ENCODE data around the gene PCCB.
"Not testable (repeated sequence)": the region's sequence is repeated elsewhere in the genome, so short reads cannot be mapped to it uniquely, and the experiment has no call there.

PCCB gene

DNA sequence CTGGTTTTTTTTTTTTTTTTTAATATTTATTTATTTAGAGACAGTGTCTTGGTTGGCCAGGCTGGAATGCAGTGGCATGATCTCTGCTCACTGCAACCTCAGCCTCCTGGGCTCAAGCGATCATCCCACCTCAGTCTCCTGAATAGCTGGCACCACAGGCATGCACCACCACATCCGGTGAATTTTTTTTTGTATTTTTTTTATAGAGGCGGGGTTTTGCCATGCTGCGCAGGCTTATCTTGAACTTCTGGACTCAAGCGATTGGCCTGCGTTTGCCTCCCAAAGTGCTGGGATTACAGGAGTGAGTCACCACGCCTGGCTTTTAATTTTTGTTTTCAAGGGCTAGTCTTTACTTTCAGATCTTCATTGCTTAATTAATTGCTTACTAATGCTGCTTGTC, 13.1 kb downstream of the PCCB start:
- DNase-seq: no peak

- not testable (repeated sequence) for DNase-seq
These were observed 16.5 kb downstream of the PCCB start for GRCh38 chr3:136266468-136267125.

- DNase-seq: no peak
These were observed 17.1 kb downstream of the PCCB start for GRCh38 chr3:136267235-136267634.

- no peak for DNase-seq
These were observed 20.0 kb downstream of the PCCB start for GRCh38 chr3:136270179-136270578.

DNA sequence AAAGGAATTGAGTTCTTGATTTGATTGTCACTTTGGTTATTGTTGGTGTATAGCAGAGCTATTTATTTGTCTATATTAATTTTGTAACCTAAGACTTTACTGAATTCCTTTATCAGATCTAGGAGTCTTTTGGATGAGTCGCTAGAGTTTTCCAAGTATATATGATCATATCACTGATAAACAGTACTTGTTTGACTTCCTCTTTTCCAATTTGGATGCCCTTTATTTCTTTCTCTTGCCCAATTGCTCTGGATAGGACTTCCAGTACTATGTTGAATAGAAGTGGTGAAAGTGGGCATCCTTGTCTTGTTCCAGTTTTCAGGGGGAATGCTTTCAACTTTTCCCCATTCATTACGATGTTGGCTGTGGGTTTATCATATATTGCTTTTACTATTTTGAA, 21.5 kb downstream of the PCCB start:
- DNase-seq: peak in 1 of 4 experiments; percentile 6

DNA sequence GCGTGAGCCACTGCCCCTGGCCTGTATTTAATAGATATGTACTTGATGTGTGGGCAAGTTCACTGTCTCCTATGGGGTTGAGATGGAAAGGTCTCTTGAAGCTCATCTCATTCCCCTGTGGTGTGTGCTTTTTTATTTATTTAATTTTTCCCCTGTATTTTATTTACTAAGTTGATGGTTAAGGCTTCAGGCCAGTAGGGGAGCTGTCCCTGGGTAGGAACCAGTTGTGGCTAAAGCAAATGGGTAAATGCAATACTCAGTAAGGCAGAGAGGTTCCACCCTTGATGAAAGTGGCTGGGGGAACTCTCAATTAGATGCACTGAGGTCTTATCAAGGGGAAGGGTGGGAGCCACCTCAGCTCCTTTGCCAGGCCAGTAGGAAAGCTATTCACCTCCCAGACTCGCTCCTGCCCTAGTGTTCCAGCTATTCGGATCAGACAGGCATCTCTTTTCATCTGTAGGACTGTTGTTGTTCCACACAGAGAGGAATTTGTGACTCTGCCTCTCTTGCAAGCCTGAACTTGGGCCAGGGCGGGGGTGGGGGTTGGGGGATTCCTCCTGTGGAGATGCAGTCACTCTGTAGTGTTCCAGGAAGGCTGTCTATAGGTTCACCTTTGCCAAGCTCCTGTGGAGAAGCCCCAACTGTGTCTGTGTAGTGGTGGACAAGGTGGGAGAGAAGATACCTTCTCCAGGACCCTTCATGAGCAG, 26.1 kb downstream of the PCCB start:
- no peak for DNase-seq

GRCh38 chr3:136277115-136277514, 27.0 kb downstream of the PCCB start:
- no peak for DNase-seq

GRCh38 chr3:136277634-136278033, 27.5 kb downstream of the PCCB start:
- no peak for DNase-seq

GRCh38 chr3:136279092-136279491, 29.0 kb downstream of the PCCB start:
- DNase-seq: no peak

- DNase-seq: no peak
These were observed 30.8 kb downstream of the PCCB start for GRCh38 chr3:136280961-136281360.

DNA sequence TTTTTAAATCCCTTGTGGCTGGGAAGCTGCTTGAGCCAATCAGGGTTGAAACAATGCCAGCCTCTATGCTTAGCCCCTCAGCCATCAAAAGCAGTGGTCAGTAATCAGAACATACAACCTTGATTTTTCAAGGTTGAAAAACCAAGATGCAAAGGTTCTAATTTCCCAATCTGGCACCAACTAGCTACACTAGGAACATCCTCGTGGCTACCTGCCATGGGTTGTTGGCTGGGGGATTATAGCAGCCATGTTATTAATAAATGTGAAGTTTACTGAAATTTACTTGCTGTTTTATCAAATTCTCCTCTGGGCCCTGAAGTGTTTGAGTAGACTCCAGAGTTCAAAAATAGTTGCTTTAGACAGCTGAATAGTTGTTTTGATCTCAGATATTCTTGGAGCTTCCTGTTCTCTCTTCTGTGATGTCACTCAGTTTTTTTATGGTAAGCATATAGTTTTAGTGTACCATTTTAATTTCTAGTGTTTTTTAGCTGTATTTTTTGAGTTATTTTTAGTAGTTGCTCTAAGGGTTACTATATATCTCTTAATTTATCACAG, 31.9 kb downstream of the PCCB start:
- DNase-seq: peak in 2 of 4 experiments; percentile 24 to 29

- no peak for DNase-seq
These were observed 33.5 kb downstream of the PCCB start for GRCh38 chr3:136283627-136284026.

DNA sequence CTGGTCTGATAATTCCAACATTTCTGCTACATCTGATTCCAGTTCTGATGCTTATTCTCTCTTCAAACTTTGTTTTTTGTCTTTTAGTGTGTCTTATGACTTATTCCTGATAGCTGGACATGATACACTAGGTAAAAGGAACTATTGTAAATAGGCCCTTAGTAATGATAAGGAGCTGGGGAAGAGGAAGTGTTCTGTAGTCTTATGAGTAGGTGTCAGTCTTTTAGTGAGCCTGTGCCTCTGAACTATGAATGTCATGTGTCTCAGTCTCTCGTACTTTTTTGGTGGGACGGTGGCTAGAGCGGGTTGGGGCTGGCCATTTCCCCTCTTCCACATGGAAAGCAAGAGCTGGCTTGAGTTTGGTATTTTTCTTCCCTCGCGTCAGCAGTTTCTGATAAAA, 41.2 kb downstream of the PCCB start:
- DNase-seq: peak in 3 of 4 experiments; percentile 9 to 47 (median 43)

DNA sequence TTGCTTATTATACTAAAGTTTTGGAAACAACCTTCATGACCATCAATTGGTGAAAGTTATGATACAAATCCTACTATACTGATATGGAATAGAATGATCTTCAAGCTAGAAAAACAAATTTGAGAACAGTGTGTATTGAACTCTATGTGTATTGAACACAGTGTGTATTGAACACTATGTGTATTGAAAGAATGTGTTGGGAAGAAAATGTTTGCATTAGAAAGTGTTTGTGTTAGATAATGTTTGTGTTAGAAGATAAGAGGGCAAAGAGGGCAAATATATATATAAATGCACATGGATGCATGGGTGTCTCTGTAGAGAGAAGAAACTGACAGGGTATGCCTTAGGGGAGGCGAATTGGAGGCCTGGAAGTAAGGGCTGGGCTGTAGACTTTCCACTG, 42.4 kb downstream of the PCCB start:
- no peak for DNase-seq

GRCh38 chr3:136293279-136293678, 43.1 kb downstream of the PCCB start:
- no peak for DNase-seq

GRCh38 chr3:136294176-136294575, 44.0 kb downstream of the PCCB start:
- peak; percentile 3 to 44 (median 36) for DNase-seq

DNA sequence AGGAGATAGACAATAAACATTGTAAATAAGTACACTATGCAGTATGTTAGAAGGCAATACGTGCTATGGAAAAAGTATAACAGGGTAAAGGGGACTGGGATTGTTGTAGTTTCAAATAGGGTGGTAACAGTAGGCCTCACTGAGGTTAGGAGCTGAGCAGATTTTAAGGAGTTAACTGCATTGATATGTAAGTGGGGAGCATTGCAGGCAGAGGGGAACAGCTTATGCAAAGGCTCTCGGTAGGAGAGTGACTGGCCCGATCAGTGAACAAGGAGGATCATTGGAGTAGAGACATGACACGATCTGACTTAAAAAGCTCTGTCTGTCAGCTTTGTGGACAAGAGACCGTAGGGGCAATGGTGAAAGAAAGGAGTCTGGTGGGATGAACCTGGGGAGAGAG, 46.8 kb downstream of the PCCB start:
- DNase-seq: no peak

DNA sequence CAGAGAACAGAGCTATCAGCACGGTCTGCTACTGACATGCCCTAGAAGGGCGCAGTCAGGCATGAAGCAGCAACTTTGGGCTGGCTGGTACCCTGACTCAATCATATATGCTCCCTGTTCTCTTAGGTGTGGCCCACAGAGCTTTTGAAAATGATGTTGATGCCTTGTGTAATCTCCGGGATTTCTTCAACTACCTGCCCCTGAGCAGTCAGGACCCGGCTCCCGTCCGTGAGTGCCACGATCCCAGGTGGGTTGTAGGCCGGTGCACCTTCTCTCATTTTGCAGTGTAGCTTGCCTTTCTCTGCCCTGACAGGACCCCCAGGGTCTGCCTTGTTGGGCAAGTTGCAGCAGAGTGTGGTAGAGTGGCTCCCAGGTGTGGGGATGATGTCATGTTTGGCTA, 47.7 kb downstream of the PCCB start:
- DNase-seq: no peak

DNA sequence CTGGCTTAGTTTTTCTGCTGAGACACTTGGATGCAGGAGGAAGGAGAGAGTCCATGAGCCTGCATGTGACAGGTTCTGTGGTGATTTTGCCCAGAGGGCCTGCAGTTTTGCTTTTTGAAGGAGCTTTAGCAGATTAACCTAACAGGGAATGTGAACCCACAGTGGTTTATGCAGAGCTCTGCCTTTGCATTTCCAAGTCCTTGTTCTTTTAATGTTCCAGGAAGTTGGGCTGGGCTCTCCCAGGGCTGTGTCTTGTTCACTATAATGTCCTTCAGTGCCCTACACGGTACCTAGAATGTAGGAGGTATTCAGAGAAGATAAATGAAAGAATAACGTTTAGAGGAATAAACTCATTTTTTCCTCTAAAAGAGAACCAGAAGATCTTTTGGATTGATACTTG, 50.3 kb downstream of the PCCB start:
- no peak for DNase-seq

GRCh38 chr3:136305879-136306278, 55.7 kb downstream of the PCCB start:
- peak in 1 of 4 experiments; percentile 11 for DNase-seq

DNA sequence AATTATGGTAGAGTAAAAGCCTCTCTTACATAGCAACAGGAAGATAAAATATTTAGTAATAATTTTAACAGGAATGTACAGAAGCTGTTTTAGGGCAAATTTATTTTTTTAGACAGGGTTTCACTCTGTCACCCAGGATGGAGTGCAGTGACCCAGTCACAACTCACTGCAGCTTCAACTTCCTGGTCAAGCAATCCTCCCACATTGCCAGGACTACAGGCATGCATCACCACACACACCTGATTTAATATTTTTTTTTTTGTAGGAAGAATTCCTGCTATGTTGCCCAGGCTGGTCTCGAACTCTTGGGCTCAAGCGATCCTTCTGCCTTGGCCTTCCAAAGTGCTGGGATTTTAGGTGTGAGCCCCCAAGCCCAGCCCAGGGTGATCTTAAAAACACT, 61.1 kb downstream of the PCCB start:
- no peak for DNase-seq

GRCh38 chr3:136311968-136312367, 61.8 kb downstream of the PCCB start:
- no peak for DNase-seq

DNA sequence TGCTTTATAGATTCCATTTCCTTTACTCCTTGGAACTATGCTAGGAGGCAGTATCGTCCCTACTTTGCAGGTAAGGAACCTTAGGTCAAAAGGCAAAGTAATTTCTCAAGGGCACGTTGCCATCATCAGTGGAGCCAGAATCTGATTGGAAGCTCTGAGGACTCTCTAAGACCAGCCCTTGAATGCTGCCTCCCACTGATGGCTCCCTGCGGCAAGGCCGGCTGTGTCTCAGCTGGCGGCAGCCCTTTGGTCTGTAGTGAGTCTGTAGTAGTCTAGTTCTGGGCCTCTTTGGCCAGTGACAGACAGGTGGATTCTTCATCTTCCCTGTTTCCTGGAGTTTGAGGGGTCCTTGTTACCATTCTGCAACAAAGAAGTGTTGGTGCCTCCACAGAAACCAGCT, 76.2 kb downstream of the PCCB start:
- no peak for DNase-seq

GRCh38 chr3:136327671-136328070, 77.5 kb downstream of the PCCB start:
- DNase-seq: no peak
